IPS DF 4.7 (cell line): Measurements from ENCODE around the gene NUP210.

Experiments used
- DNase-seq: peaks from one replicate; pipeline ENCODE4 v3.0.0-alpha.2; 2013; ENCODE audit warnings: low spot score; ENCODE audit errors: extremely low read depth

NUP210 gene

DNA sequence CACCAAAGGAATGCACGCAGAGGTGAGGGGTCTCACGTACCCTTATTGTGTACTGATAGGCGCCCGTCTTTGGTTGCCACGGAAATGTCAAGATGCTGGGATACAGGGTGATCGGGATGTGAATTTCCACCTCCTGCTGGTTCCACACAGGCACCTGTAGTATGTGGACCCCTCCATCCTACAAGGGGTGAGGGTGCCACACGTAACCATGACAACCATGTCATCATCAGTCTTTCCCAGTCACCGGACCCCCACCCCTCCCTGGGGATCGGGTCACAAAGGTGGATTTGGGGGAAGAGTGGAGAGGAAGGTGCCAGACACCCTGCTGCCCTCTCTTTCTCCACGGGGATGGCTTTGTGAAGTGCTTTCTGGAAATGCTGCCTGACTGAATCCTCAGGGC is 44.7 kb downstream of the NUP210 start:
- DNase-seq, result no peak

- DNase-seq, result no peak
Measured at GRCh38 chr3:13373975-13374586, 46.0 kb downstream of the NUP210 start.

- no peak for DNase-seq
Measured at GRCh38 chr3:13372656-13373055, 47.5 kb downstream of the NUP210 start.

GRCh38 chr3:13372126-13372525 is 48.0 kb downstream of the NUP210 start:
- no peak for DNase-seq

DNA sequence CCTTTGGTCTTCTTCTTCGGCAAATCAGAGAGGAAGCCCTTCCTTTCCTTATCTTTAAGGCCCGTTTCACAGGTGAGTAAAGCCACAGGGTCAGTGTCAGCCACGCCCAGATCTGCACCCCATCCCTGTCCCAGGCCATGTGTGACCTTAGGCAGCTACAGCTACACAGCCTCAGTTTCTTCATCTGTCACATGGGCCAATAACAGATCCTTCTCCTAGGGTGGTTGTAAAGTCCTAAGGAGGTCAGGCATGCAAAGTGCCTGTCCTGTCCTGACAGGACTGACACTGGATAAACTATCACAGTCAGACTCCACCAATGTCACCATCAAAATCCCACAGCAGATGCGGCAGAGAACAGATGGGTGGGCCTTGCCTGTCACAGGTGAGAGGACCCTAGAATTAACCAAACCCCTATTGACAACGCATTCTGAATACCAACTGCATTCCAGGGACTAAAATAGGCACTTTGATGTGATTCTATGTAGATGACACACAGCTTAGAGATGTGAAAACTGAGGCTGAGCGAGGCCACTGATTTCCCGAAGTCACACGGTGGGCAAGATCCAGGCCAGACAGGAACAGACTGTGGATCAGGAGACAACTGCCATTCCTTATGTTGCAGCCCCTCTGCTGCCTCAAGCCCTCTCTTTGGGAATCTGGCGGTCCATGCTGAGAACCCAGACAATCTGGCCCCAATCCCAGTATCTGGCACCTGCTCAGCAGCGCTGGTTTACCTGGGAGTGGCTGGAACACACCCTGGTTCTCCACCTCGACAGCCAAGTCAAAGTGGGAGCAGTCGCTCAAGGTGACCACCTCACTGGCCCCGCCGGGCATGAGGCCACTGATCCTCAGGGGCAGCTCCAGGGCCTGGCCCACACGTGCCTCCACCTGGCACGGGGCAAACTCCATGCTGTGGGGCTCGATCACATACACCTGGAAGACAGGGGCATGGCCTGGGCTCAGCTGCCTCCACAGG is 48.7 kb downstream of the NUP210 start:
- DNase-seq, result no peak

DNA sequence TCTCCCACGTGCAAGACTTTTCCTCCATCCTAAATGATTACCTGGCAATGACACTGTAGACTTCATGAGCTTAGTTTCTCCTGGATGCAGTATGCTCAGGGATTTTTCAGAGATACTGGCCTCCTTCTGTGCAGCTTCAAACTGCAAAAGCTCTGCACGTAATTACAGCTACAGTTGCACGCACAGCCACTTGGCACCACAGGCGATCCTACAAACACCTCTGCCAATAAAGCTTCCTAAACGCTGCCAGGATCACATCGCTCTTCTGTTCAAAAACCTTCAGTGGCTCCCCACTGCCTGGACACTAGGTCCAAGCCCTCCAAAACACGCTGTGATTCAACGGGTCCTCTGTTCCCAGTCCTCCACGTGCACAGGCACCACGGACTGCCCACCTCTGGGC is 49.5 kb downstream of the NUP210 start:
- no peak for DNase-seq

DNA sequence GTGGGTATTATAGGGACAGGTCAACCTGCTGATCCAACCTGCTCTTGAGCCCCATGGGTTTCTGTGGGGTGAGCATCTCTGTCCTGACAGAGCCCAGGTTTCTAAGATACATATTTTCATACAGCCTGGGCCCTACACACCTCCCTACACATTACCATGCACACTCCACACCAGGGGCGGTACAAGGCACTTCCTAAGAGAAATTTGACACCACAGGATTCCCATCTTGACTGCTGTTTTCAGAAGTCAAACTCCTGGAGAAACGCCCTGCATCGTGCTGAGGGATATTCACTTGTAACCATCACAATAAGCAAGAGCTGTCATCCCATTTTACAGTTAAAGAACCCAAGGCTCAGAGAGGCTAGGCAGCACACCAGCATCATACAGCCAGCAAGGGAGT is 50.1 kb downstream of the NUP210 start:
- DNase-seq, result no peak

DNA sequence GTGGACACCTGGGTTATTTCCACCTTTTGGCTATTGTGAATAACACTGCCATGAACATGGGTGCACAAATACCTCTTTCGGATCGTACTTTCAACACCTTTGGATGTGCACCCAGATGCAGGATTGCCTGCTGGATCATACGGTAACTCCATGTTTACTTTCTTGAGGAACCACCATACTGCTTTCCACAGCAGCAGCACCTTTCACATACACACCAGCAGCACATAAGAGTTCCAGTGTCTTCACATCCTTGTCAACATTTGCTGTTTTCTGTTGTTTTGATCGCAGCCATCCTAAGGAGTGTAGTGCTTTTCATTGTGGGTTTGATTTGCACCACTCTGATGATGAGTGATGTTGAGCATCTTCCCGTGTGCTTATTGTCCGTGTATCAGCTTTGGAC is 51.3 kb downstream of the NUP210 start:
- no peak for DNase-seq

DNA sequence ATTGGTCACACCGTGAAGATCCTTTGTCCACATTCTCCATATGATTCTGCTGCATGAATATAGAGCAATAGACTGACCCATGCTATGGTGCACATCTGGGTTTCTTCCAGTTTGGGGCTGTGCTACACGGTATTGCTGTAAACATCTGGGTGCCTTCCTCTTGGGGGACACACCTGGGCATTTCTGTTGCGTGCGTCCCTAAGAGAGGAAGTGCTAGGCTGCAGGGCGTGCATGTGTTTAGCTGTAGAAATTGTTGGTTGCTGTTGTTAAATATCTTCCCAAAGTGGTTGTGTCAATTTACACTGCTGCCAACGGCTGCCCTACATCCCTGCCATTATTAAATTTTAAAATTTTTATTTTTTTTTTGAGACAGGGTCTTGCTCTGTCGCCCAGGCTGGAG is 52.4 kb downstream of the NUP210 start:
- no peak for DNase-seq

DNA sequence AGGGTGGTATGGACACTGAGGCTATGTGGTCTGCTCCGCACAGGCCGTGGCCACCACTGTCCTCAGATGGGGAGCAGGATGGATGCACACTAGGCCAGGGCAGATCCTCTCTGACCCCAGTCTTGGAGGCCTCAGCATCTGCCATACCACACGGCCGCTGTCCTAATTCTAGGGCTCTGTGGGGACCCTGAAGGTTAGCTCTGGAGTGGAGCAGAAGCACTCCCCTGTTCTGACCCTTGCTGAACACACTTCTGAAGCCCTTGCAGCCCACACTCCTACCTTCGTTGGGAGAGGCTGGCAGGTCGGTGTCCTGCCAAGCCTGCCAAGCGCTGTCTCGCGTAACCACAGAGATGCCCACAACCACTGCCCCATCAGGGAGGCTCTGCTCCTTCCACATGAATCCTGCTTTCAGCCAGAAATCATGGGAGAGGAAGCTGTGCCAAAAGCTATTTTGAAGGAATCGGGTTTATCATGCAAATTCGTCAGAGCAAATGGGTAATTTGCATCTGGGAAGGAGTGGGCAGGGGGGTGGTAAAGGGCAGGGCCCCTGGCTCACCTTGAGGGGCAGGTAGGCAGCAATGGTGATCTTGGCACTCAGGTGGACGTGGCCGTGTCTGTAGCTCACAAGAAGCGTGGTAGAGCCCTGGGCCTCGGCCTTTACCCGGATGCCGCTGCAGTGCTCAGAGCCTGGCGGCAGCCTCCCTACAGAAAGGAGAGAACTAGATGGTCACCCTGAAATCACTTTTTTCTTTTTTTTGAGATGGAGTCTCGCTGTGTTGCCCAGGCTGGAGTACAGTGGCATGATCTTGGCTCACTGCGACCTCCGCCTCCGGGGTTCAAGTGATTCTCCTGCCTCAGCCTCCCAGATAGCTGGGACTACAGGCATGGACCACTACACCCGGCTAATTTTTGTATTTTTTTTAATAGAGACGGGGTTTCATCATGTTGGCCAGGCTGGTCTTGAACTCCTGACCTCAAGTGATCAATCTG is 54.4 kb downstream of the NUP210 start:
- DNase-seq, result no peak

GRCh38 chr3:13364602-13365271 is 55.4 kb downstream of the NUP210 start:
- no peak for DNase-seq

DNA sequence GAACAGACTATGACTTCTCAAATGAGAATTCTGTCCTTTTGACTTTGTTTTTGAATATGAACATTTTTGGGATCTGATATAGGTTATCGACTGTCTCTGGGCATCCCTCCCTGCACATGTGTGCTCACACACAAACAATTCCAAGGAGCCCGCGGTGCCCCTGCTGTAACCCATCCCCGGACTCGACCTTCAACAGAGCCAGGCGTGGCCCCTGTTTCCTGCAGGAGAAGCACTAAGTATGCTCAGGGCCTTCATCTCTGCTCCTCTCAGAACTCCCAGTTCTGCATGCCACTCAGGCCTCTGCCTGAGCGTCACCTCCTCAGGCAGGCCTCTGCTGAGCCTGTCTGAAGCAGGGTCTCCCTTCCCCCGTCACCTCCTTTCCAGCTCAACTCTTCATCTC is 57.6 kb downstream of the NUP210 start:
- no peak for DNase-seq

DNA sequence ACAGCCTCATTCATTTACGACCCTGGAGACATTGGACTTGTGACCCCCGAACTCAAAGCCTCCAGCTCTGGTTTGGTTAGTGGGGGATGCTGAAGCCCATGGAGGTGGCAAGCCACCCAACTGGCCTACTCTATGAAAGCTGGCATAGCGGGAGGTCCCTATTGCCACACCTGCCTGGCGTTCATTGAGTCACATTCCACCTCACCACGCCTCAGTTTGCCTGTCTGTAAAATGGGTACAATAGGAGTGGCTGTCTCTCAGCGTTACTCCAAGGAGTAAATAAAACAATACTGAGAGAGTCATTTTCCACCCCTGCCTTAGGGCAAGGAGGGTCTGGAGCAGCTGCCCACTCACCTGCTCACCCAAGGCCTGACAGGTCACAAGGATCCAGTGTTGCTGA is 60.2 kb downstream of the NUP210 start:
- DNase-seq, result no peak

- DNase-seq, result no peak
Measured at GRCh38 chr3:13358643-13359042, 61.5 kb downstream of the NUP210 start.

DNA sequence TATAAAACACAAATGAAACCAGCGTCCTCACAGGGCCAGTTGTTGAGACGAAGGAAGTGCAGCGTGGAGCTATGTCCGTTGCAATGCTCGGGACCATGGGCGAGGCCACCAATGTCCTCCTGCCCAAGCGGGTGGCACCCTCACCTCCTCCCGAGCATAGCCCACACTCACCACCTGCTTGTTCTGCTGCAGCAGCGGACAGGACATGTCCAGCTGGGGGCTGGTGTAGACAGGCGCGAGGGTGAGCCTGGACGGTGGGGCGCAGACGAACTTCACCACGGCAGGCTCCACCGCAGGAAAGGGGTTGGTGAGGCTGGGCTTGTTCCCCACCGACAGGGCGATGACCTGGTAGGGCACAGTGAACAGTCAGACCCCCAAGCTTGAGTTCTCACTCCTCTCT is 62.1 kb downstream of the NUP210 start:
- no peak for DNase-seq

DNA sequence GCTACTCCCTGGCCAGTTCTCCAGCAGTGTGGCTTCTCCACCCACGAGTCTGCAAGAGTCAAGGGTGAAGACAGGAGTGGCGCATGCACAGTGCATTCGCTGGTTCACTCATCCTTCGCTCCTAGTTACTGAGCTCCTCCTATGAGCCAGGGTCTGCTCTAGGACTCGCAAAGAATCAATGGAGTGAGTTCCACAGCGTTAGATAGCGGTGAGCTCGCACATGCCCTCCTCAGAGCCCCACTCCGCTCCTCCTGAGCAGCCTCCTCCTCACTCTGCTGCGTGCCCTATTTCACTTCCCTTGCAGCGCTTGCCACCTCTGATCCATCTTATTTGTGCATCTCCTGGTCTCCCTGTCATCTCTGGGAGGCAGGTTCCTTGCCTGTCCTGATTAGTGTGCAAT is 63.0 kb downstream of the NUP210 start:
- no peak for DNase-seq

DNA sequence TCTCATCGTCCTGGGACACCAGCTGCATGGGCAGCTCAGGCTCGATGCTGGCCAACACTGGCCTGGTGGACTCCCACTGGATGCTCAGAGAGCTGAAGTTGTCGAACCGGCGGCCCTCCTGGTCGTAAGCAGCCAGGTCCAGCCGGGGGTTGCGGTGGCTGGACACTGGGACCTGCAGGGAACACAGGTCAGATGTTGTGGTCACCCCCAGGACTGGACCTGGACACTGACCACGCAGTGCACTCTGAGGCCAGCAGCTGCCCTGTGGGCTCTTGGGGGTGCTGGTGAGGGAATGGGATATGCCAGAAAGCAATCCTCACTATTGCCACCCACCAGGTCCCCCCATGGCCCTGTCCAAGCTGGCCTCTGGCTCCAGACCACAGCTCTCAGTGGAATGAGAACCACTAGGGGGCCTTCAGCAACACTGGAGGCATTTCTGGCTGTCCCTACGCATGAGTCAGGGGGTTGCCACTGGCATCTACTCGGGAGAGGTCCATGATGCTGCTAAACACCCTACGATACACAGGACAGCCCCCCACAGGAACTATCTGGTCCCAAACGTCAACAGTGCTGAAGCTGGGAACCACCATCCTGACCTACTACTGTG is 66.1 kb downstream of the NUP210 start:
- DNase-seq, result no peak

GRCh38 chr3:13353506-13353905 is 66.6 kb downstream of the NUP210 start:
- no peak for DNase-seq

GRCh38 chr3:13352621-13353131 is 67.4 kb downstream of the NUP210 start:
- DNase-seq, result no peak

DNA sequence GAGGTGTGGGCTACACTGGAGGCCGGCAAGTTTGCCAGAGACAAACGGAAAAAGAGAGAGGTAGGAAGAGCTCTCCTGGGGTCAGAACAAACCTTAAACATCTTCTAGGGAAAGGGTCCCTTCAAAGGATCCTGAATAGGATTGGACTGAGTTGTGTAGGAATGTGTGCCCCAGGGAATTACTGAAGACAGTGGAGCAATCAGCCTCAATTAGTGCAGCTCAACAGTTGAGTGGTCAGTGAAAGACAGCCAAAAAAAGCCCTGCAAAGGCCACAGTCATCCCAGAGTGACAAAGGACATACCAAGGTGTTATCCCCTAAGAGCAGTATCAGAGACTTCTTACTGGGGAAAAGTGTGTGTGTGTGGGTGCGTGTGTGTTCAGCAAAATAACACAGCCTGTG is 70.3 kb downstream of the NUP210 start:
- no peak for DNase-seq
